DND-41 (cell line): ENCODE measurements around the gene TVP23C.
"Not testable (repeated sequence)": the region's sequence is repeated elsewhere in the genome, so short reads cannot be mapped to it uniquely, and the experiment has no call there.

Experiments
- CTCF ChIP-seq: IDR thresholded peaks from 2 replicates; pipeline ENCODE4 v1.5.1; 2012; ENCODE audit warnings: borderline replicate concordance, low read length, moderate library complexity, mild to moderate bottlenecking; ENCODE audit not compliant: poor library complexity, severe bottlenecking; ENCODE audit errors: extremely low read depth
- EZH2 ChIP-seq: IDR thresholded peaks from 3 replicates; pipeline ENCODE4 v1.6.1; 2012; ENCODE audit warnings: borderline replicate concordance, low read depth, mild to moderate bottlenecking, moderate library complexity, low read length, inconsistent platforms; ENCODE audit not compliant: severe bottlenecking

GRCh38 chr17:15549552-15549951 lies 13.7 kb downstream of the TVP23C start:
- TF ChIP-seq EZH2, CTCF: not testable (repeated sequence)
